Measurements from ENCODE around the gene ATPAF2.

The ATPAF2 gene

DNA sequence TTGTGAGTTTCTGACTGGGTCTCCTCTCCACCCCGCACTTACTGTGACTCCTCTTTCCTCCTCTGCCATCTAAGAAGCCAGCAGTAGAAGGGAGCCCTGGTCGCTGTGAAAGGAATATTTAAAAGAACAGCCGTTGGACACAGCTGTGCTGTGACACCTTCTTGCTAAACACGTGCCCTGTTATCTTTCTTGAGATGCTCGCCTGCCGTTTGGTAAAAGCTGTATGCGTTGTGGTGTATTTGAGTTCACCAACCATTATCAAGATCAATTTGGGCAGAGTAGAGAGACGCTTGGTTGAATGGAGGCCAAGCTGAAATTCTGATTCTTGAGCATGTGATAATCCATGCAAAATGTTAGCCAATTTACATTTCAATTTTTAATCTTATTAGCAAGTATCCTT lies 4.0 kb upstream of the ATPAF2 start:
- Histone ChIP-seq H3K27ac (ENCODE audit: low read depth, low read length, poor library complexity, severe bottlenecking) (peak overlapping the region; percentile 50), H3F3A (ENCODE audit: insufficient read depth, low read length) (no peaks in the 10 kb centered on the region), H3K9ac (ENCODE audit: low read length) (no peak overlapping the region; the same call in 1 of the 2 replicates)

DNA sequence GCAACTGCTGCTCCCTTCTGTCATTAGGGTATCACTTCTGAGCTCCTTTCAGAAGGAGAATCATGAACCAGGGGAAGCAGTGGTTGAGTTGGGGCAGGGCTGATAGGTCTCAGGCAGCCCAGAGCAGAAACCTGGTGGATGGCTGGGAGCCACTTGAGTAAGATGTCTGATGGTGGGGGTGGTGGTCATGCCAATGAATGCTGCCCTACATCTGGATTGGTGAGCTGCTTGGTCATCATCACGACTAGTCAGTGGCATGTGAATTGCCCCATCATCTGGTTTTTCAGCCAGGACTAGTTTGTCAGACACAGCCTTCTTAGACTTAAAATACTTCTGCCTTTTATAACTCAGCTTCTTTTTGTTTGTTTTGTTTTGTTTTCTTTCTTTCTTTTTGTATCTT lies 2.8 kb upstream of the ATPAF2 start:
- Histone ChIP-seq H2AFZ (ENCODE audit: low read length) (no peak overlapping the region), H3K9ac (ENCODE audit: low read length) (no peak overlapping the region; the same call in 1 of the 2 replicates), H3K4me3 (ENCODE audit: low read depth, low read length, poor library complexity, severe bottlenecking) (peak overlapping the region; percentile 82)

More for the DNA sequence above, 4.0 kb upstream of the ATPAF2 start:
- no peak overlapping the region for H2AFZ ChIP-seq (ENCODE audit: low read length)
- no peaks in the 10 kb centered on the region for H4K20me1 ChIP-seq (ENCODE audit: insufficient read depth, low read length)
- H3K79me2 ChIP-seq (ENCODE audit: insufficient read depth, low read length): peaks cover 4% of the 10 kb centered on the region; the same call in 1 of the 2 replicates
- TF ChIP-seq, protein P1, sequence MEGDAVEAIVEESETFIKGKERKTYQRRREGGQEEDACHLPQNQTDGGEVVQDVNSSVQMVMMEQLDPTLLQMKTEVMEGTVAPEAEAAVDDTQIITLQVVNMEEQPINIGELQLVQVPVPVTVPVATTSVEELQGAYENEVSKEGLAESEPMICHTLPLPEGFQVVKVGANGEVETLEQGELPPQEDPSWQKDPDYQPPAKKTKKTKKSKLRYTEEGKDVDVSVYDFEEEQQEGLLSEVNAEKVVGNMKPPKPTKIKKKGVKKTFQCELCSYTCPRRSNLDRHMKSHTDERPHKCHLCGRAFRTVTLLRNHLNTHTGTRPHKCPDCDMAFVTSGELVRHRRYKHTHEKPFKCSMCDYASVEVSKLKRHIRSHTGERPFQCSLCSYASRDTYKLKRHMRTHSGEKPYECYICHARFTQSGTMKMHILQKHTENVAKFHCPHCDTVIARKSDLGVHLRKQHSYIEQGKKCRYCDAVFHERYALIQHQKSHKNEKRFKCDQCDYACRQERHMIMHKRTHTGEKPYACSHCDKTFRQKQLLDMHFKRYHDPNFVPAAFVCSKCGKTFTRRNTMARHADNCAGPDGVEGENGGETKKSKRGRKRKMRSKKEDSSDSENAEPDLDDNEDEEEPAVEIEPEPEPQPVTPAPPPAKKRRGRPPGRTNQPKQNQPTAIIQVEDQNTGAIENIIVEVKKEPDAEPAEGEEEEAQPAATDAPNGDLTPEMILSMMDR (IDR thresholded peaks at IDR 0.05; ENCODE audit: low read length): no peak
- no peak for TF ChIP-seq EZH2 (IDR thresholded peaks at IDR 0.05; ENCODE audit: borderline replicate concordance, low read length)
- peak overlapping the region; percentile 23; the same call in 1 of the 2 replicates for H3K4me2 ChIP-seq (ENCODE audit: low read length)
- H3K9me2 ChIP-seq (ENCODE audit: low read depth, low read length): no peaks in the 10 kb centered on the region
- H3K27me3 ChIP-seq (ENCODE audit: insufficient read depth, low read length): no peaks in the 10 kb centered on the region
- H3K4me1 ChIP-seq (ENCODE audit: insufficient read depth, low read length, severe bottlenecking): peaks cover 47% of the 10 kb centered on the region
- no peak overlapping the region for H3K4me3 ChIP-seq (ENCODE audit: low read depth, low read length, poor library complexity, severe bottlenecking)
- no peaks in the 10 kb centered on the region for H3K9me3 ChIP-seq (ENCODE audit: low read length)
- peaks cover 28% of the 10 kb centered on the region for H3K36me3 ChIP-seq (ENCODE audit: insufficient read depth, low read length)

DNA sequence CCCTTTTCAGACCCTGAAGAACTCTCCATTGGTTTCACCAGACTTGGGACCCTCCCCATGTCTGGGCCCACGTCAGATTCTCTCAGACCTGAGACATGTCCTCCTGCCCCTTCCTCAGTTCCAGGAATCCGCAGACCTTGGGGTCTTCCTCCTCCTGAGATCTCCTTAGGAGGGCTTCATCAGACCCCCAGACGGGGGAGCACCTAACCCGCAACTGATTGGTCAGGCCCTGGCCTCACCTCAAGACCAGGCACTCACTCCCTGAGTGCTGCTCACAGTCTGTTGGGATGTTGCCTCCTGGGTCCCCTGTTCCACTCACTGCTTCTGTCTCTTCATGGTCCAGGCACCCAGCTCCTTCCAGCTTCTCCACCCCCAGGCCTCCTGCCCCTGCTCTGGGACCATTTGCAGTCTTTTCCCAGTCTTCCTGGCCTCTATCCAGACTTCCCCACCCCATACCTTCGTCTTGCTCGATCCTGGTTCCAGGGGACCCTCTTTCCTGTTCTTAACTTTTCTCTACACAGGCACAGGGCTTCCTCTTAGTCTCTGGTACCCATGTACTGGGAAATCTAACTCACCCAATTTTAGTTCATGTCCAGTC lies 1.4 kb upstream of the ATPAF2 start:
- no peaks in the 10 kb centered on the region for H3K27me3 ChIP-seq (ENCODE audit: insufficient read depth, low read length)
- peak overlapping the region; percentile 82 for H3K4me2 ChIP-seq (ENCODE audit: low read length)
- no peak overlapping the region for H2AFZ ChIP-seq (ENCODE audit: low read length)
- TF ChIP-seq, protein P1 (IDR thresholded peaks at IDR 0.05; ENCODE audit: low read length): no peak
- no peak for TF ChIP-seq EZH2 (IDR thresholded peaks at IDR 0.05; ENCODE audit: borderline replicate concordance, low read length)
- no peaks in the 10 kb centered on the region for H3K9me3 ChIP-seq (ENCODE audit: low read length)
- no peaks in the 10 kb centered on the region for H4K20me1 ChIP-seq (ENCODE audit: insufficient read depth, low read length)
- no peaks in the 10 kb centered on the region for H3F3A ChIP-seq (ENCODE audit: insufficient read depth, low read length)
- H3K9me2 ChIP-seq (ENCODE audit: low read depth, low read length): no peaks in the 10 kb centered on the region
- peak overlapping the region; percentile 88 for H3K9ac ChIP-seq (ENCODE audit: low read length)
- peaks cover 55% of the 10 kb centered on the region for H3K4me1 ChIP-seq (ENCODE audit: insufficient read depth, low read length, severe bottlenecking)
- no peak overlapping the region for H3K27ac ChIP-seq (ENCODE audit: low read depth, low read length, poor library complexity, severe bottlenecking)
- peaks cover 20% of the 10 kb centered on the region; the same call in 1 of the 2 replicates for H3K79me2 ChIP-seq (ENCODE audit: insufficient read depth, low read length)
- H3K36me3 ChIP-seq (ENCODE audit: insufficient read depth, low read length): peaks cover 9% of the 10 kb centered on the region; the same call in 1 of the 2 replicates
- peak overlapping the region; percentile 82 for H3K4me3 ChIP-seq (ENCODE audit: low read depth, low read length, poor library complexity, severe bottlenecking)

More for the DNA sequence above, 2.8 kb upstream of the ATPAF2 start:
- H3K27me3 ChIP-seq (ENCODE audit: insufficient read depth, low read length): no peaks in the 10 kb centered on the region
- peaks cover 10% of the 10 kb centered on the region; the same call in 1 of the 2 replicates for H3K79me2 ChIP-seq (ENCODE audit: insufficient read depth, low read length)
- H3K36me3 ChIP-seq (ENCODE audit: insufficient read depth, low read length): peaks cover 18% of the 10 kb centered on the region; the same call in 1 of the 2 replicates
- no peak for TF ChIP-seq EZH2 (IDR thresholded peaks at IDR 0.05; ENCODE audit: borderline replicate concordance, low read length)
- TF ChIP-seq, protein P1 (IDR thresholded peaks at IDR 0.05; ENCODE audit: low read length): no peak
- no peaks in the 10 kb centered on the region for H3F3A ChIP-seq (ENCODE audit: insufficient read depth, low read length)
- peaks cover 58% of the 10 kb centered on the region for H3K4me1 ChIP-seq (ENCODE audit: insufficient read depth, low read length, severe bottlenecking)
- peak overlapping the region; percentile 12 for H3K27ac ChIP-seq (ENCODE audit: low read depth, low read length, poor library complexity, severe bottlenecking)
- peak overlapping the region; percentile 82; the same call in 1 of the 2 replicates for H3K4me2 ChIP-seq (ENCODE audit: low read length)
- no peaks in the 10 kb centered on the region for H3K9me2 ChIP-seq (ENCODE audit: low read depth, low read length)
- H3K9me3 ChIP-seq (ENCODE audit: low read length): no peaks in the 10 kb centered on the region
- H4K20me1 ChIP-seq (ENCODE audit: insufficient read depth, low read length): no peaks in the 10 kb centered on the region

All from OCI-LY1 (cell line).